RPMI8226 (cell line): Measurements from ENCODE around the gene CHST12.
"Not testable (repeated sequence)": the region's sequence is repeated elsewhere in the genome, so short reads cannot be mapped to it uniquely, and the experiment has no call there.

Experiments
- DNase-seq: peaks from one replicate; pipeline ENCODE4 v3.0.0-alpha.2; 2015

Gene CHST12

DNA sequence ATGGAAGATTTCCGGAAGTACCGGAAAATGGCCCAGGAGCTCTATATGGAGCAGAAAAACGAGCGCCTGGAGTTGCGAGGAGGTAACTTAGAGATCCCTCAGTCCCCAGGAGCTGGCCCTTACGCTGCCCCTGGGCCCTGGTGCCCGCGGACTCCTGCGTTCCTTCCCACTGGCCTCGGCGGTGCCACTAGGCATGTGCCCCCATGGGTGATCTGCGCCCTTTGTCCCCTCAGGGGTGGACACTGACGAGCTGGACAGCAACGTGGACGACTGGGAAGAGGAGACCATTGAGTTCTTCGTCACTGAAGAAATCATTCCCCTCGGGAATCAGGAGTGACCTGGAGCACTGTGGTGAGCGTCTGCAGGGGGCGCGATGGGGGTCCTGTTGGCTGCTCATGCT, 24.2 kb upstream of the CHST12 start:
- no peak for DNase-seq

DNA sequence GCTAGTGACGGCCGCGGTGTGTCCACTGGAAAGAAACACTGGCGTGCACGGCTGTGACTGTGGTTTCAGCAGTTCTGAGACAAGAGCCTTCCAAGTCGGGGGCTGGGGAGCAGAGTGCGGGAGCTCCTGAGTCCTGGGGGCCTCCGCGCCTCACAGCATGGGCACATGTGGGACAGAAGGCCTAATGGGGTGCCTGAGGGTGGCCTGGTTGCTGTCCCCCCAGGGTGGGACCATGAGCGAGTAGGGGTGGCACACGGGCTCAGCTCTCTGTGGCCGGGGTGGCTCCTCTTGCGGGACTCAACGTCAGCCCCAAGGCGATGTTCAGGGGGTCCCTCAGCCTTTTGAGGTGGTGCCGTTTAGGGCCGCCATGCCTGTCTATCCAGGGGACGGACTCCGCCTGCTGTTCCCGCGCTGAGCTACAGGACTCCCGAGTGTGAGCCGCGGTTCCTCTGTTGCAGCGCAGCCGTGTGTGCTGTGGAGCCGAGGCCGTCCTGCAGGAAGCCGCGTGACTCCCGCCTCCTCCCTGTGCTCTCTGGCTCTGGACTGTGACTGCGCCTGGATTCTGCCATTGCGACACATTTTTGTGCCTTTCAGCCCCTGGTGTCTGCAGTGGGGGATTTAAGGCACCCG, 23.5 kb upstream of the CHST12 start:
- DNase-seq = no peak

DNA sequence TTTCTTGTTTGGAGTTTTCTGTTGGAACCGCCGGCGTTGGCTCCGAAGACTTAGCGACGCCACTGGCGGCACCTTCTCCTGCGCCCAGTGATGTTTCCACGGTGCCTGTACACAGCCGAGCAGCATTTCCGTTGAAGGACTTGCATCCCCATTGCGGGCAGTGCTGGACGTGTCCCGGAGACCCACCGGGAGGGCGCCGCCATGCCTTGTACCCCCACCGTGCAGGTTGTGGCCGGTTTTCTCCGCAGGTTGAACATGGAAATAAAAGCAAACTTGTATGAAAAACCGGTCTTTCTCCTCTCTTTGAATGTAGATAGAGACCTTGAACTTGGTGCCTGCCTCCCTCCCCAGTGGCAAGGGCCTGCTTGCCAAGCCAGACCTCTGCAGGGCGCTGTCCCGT, 22.9 kb upstream of the CHST12 start:
- DNase-seq = no peak

DNA sequence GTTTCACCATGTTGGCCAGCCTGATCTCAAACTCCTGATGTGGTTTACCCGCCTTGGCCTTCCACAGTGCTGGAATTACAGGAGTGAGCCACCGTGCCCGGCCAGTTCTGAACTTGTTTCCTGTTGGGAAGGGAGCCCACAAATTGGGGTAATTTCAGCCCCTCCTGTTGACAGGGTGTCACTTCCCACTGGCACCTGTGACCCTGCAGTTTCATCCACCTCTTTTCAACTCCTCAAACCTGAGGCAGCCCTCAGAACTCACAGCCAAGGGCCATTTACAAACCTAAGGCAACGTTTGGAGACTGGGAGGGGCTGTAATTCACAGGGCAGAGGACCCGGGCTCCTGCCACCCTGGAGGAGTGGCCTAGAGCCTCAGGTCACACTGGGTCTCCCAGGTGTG, 22.2 kb upstream of the CHST12 start:
- DNase-seq = no peak

DNA sequence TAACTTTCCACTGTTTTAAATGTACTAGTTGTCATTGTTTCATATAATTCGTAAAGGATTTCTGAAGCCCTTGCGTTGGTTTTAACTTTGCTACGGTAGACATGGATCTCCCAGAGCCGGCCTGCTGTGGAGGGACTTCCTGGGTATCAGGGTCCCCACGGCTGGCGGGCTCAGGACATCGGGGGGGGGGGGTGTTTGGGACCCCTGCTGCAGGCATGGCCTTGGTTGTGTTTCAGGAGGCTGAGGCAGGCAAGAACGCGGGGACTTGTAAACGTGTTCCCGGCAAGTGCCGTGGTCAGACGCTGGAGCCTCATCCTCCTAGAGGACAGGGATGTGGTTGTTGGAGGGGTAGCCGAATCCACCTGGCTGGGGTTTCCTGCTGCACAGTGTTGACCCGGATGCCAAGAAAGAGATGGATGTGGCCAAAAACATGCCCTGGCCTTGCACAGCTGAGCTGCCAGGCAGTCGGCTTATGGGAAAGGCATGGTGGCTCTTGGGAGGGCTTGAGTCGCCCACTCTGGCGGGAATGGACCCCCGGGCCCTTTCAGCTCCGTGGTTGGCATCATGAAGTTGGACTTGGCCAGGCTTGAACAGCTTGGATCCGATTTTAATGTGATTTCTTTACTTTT, 21.4 kb upstream of the CHST12 start:
- DNase-seq = no peak

DNA sequence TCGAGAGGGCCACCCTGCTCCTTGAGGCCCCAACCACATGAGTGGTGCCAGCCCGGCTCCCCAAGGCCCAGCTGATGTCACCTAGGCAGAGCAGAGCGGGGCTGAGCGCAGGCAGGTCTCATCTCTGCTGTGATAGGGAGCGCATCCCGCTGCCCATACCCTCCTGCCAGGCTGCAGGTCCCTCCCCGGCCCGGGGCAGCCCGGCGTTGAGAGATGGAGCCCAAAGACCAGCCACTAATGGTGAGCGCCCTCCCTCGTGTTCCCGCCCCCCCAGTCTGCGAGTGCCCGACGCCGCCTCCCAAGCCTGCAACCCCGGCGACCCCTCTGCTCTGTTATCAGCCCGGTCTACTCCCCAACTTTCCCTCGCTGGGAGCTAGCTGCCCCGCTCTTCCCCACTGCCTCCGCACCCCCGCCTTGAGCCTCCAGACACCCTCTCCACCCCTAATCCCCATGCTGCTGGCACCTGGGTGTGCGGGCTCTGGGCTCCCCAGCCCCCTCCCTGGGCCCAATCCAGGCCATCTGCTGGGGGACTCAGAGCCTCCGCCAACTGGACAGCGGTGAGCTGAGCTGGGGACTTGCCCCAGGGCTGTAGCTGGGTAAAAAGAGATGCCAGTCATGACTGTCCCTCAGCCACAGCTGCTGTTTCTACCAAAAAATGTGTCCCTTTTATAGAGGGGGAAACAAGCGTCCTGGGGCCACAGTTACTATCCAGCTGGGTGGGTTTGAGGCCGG, 19.7 kb upstream of the CHST12 start:
- DNase-seq = no peak

- DNase-seq = no peak
These were observed 18.8 kb upstream of the CHST12 start for GRCh38 chr7:2384354-2385243.

- DNase-seq = not testable (repeated sequence)
These were observed 17.3 kb upstream of the CHST12 start for GRCh38 chr7:2386122-2386521.

GRCh38 chr7:2386964-2387669, 16.3 kb upstream of the CHST12 start:
- DNase-seq = no peak

- no peak for DNase-seq
These were observed 15.3 kb upstream of the CHST12 start for GRCh38 chr7:2387897-2388636.

DNA sequence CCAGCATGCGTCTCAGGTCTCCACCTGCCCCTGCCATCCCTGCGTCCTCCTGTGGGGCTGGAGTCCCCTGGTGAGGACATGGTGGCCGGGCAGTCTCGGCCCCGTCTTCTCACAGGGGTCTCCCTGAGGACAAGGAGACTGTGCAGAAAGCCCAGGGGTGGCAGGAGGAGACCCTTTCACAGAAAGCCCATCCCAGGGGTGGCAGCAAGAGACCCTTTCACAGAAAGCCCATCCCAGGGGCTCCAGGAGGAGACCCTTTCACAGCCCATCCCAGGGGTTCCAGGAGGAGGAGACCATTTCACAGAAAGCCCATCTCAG, 14.8 kb upstream of the CHST12 start:
- DNase-seq = no peak

GRCh38 chr7:2390020-2390816, 13.2 kb upstream of the CHST12 start:
- not testable (repeated sequence) for DNase-seq

GRCh38 chr7:2393706-2394105, 9.7 kb upstream of the CHST12 start:
- DNase-seq = no peak

GRCh38 chr7:2394566-2395082, 8.8 kb upstream of the CHST12 start:
- no peak for DNase-seq

DNA sequence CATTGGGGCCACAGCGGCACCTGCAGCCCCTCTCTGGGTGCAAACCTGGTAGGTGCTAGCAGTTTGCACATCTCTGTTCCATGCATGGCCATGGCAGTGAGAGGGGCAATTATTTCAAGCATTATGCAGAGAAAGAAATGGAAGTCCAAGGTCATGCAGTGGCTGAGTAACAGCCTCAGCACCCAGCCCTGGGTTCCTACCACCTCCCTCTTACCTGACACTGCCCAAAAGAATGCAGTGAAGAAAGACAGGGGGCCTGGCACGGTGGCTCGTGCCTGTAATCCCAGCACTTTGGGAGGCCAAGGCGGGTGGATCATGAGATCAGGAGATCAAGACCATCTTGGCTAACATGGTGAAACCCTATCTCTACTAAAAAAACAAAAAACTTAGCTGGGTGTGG, 4.9 kb upstream of the CHST12 start:
- no peak for DNase-seq

DNA sequence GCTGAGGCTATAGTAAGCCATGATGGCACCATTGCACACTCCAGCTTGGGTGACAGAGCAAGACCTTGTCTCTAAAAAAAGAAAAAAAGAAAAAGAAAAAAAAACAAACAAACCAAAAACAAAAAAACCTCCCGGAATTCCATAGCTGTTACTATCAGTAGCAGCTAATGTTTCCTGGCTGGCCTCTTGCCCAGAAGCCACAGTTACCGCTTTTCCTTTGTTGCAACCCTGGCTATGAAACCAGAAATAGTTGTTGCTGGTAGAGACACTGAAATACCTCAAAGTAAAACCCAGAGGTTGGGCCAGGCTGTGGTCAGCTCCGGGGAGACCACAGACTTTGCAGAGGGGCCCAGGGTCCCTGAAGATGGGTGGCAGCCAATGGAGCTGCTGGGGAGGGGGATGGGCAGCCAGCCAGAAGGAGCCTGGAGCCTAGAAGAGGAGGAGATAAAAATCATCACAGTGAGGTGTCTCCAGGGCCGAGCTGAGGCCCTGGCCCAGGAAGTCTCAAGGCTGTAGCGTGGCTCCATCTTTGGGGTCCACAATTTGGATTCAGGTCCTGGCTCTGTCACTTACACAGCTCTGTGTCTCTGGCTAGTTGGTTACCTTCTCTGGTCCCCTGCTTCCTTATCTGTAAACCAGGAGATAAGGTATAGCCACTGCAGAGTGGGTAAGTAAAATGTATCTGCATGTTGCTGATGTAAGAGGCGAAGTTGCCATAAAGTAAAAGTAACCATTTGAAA, 3.4 kb upstream of the CHST12 start:
- peak; percentile 93 for DNase-seq

DNA sequence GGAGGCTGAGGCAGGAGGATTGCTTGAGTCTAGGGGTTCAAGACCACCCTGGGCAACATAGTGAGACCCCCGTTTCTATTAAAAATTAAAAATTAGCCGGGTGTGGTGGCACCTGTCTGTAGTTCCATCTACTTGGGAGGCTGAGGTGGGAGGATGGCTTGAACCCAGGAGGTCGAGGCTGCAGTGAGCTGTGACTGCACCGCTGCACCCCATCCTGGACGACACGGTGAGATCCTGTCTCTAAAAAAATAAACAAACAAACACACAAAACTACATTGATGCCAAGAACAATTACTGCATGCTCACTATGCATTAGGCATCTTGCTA, 761 bp upstream of the CHST12 start:
- DNase-seq = no peak

- DNase-seq = peak; percentile 54
These were observed 572 bp downstream of the CHST12 start for GRCh38 chr7:2403718-2404648.

- peak; percentile 36 for DNase-seq
These were observed 1.3 kb downstream of the CHST12 start for GRCh38 chr7:2404714-2405119.
